GM19193 (cell line): ENCODE results near the gene EXOC6B.

Experiments used
- POLR2A ChIP-seq: IDR thresholded peaks from 4 replicates; pipeline ENCODE4 v1.6.1; 2011; ENCODE audit not compliant: insufficient read depth, insufficient read length; ENCODE audit errors: extremely low read depth

EXOC6B gene

GRCh38 chr2:72511906-72512305 is 313.9 kb downstream of the EXOC6B start:
- no peak for TF ChIP-seq POLR2A

GRCh38 chr2:72497763-72498162 is 328.1 kb downstream of the EXOC6B start:
- no peak for TF ChIP-seq POLR2A

GRCh38 chr2:72496479-72496878 is 329.4 kb downstream of the EXOC6B start:
- TF ChIP-seq POLR2A: no peak

- TF ChIP-seq POLR2A: no peak
Observed at GRCh38 chr2:72494392-72494791, 331.4 kb downstream of the EXOC6B start.

GRCh38 chr2:72483346-72483745 is 342.5 kb downstream of the EXOC6B start:
- no peak for TF ChIP-seq POLR2A

- no peak for TF ChIP-seq POLR2A
Observed at GRCh38 chr2:72475246-72475645, 350.6 kb downstream of the EXOC6B start.

GRCh38 chr2:72457801-72458516 is 367.9 kb downstream of the EXOC6B start:
- TF ChIP-seq POLR2A: no peak

GRCh38 chr2:72454189-72454588 is 371.6 kb downstream of the EXOC6B start:
- no peak for TF ChIP-seq POLR2A

GRCh38 chr2:72442270-72442669 is 383.6 kb downstream of the EXOC6B start:
- no peak for TF ChIP-seq POLR2A

- TF ChIP-seq POLR2A: no peak
Observed at GRCh38 chr2:72439892-72440291, 385.9 kb downstream of the EXOC6B start.

- TF ChIP-seq POLR2A: no peak
Observed at GRCh38 chr2:72438364-72438763, 387.5 kb downstream of the EXOC6B start.

GRCh38 chr2:72431737-72432136 is 394.1 kb downstream of the EXOC6B start:
- TF ChIP-seq POLR2A: no peak

- TF ChIP-seq POLR2A: no peak
Observed at GRCh38 chr2:72427022-72427861, 398.6 kb downstream of the EXOC6B start.

- TF ChIP-seq POLR2A: no peak
Observed at GRCh38 chr2:72425996-72426395, 399.8 kb downstream of the EXOC6B start.

- no peak for TF ChIP-seq POLR2A
Observed at GRCh38 chr2:72423756-72424155, 402.1 kb downstream of the EXOC6B start.
